Ovary (tissue), 9 donors: ENCODE data around the gene CDC25C. TPM values are rescaled to one million over a fixed set of nuclear protein-coding genes. Genes with fewer than 3 reads are reported as not detected.

Source experiments
- DNase-seq, 5 donors: peaks; one replicate each; pipeline ENCODE4 v3.0.0-alpha.2; 2019 to 2020
- H3K27ac ChIP-seq, 2 donors: fragments of 200-600 bp; one replicate each; pipeline versions ENCODE4 v1.5.1 to v1.8.0; 2019 to 2022
- H3K27me3 ChIP-seq: fragments of 200-600 bp; one replicate; pipeline ENCODE4 v1.8.0; 2022
- H3K36me3 ChIP-seq: fragments of 200-600 bp; sonication (generic); one replicate; pipeline ENCODE4 v1.5.1; 2019
- H3K4me1 ChIP-seq: one replicate; pipeline ENCODE4 v1.8.1; 2013; ENCODE audit warnings: mild to moderate bottlenecking, moderate library complexity; ENCODE audit not compliant: insufficient read depth
- H3K4me3 ChIP-seq: fragments of 200-600 bp; sonication (generic); one replicate; pipeline ENCODE4 v1.5.1; 2017
- H3K9me3 ChIP-seq, 2 donors: fragments of 200-600 bp in 1 of 2; sonication (generic) in 1 of 2; one replicate each; pipeline versions ENCODE4 v1.5.1 to v1.8.1; 2013 to 2019; ENCODE audit warnings: mild to moderate bottlenecking in 1 of 2, moderate library complexity in 1 of 2
- EP300 ChIP-seq: sonication (generic); formaldehyde crosslinking; IDR thresholded peaks from one replicate; pipeline ENCODE4 v1.6.1; 2017; ENCODE audit warnings: antibody characterized with exemption
- POLR2A ChIP-seq: fragments of 450-650 bp; IDR thresholded peaks from one replicate; pipeline ENCODE4 v1.6.1; 2017; ENCODE audit warnings: antibody characterized with exemption, mild to moderate bottlenecking, moderate library complexity
- WGBS, 3 donors: extraction: QIAGEN DNeasy Blood & Tissue Kit in 1 of 3; methylation state at CpG; one replicate each; pipeline versions ENCODE4 v1.1.5 to v1.1.7; 2013 to 2017; 5-methylcytosine and 5-hydroxymethylcytosine counted together
- intact Hi-C, 4 donors: fragments of 100-400 bp; cut with DNase I; formaldehyde crosslinking; loops; one replicate each; pipeline versions ENCODE4 v1.11.0 to v1.15.1; 2022 to 2023
- polyA plus RNA-seq, 2 donors: library from polyadenylated mRNA; stranded (reverse); fragments of 200-250 nt in 1 of 2; fragments of 350-450 nt in 1 of 2; fragmentation: Illumina TruSeq in 1 of 2; extraction: RNeasy Lipid Tissue Mini Kit (QIAGEN cat#74804) in 1 of 2; gene quantifications; one replicate each; pipeline ENCODE4 v1.2.3, GENCODE V29; 2013 to 2014
- total RNA-seq, 7 donors: library from RNA; depleted of rRNA in 2 of 7; stranded (reverse); fragments of >200 nt in 2 of 7; fragmentation: NEBNext Ultra II Directional in 3 of 7; extraction: Animal tissue kit (Norgen Biotek cat#: 25700) in 3 of 7; gene quantifications; one replicate each; pipeline versions ENCODE4 v1.1.0 to v1.2.4, GENCODE V29; 2016 to 2023
- TF ChIP-seq, protein P1 (sequence below), 3 donors: fragments of 450-650 bp in 2 of 3; fragments of 200-600 bp in 1 of 3; IDR thresholded peaks; one replicate each; pipeline versions ENCODE4 v1.5.1 to v1.8.0; 2016 to 2022; ENCODE audit warnings: antibody characterized with exemption in 3 of 3, mild to moderate bottlenecking in 1 of 3
- donor health status: DM: no; HTN: no; CAD: no; lungs with moderate emphysema.
- donor health status: DM: no; HTN: no; CAD: no.
- donor health status: Bipolar disorder and iron deficiency.
- donor health status: DM: yes; HTN: yes; CAD: no.
- donor health status: DM: no; HTN: no; CAD: no.
- donor health status: DM: yes; HTN: yes; CAD: no.

The CDC25C gene
- total and polyA plus RNA-seq, 9 donors = 0.06 to 0.30 (median 0.18) TPM; not detected in 5

DNA sequence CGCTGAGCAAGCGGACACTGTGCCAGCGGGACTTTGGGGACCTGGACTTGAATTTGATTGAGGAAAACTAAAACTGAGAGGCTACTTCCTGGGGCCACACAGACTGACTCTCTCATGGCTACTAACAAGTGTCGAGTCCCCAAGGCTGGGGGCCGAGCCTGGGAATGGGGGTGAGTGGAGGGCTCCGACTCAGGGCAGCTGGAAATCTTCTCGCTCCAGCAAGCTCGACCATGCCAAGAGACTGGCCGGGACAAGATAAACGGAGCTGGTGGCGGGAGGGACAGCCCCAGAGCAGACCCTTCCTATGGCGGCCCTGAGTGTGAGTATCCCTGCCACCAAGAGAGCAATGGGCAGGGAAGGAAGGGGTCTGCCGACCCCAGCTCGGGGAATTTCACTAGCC lies 15.3 kb upstream of the CDC25C start:
- DNase-seq = no peak

DNA sequence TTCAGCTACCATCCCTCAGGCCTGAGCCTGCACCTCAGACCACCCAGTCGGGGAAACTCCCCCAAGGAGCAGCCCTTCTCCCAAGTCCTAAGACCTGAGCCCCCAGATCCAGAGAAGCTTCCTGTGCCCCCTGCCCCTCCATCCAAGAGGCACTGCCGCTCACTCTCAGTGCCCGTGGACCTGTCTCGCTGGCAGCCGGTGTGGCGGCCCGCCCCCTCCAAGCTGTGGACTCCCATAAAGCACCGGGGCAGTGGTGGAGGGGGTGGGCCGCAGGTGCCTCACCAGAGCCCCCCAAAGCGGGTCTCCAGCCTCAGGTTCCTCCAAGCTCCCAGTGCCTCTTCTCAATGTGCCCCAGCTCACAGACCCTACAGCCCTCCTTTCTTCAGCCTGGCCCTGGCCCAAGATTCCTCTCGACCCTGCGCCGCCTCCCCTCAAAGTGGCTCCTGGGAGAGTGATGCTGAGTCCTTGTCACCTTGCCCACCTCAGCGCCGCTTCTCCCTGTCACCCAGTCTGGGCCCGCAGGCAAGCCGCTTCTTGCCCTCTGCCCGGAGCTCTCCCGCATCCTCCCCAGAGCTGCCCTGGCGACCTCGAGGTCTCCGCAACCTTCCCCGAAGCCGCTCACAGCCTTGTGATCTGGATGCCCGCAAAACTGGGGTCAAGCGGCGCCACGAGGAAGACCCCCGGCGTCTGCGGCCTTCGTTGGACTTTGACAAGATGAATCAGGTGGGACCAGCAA lies 13.5 kb upstream of the CDC25C start:
- peaks cover 3% of the 10 kb centered on the region for H3K36me3 ChIP-seq
- DNase-seq = no peak

More for the DNA sequence above, 15.3 kb upstream of the CDC25C start:
- 87 to 90% (median 89%) methylated on average over 14 of the region's 14 CpGs for WGBS, 3 donors
- Histone ChIP-seq H3K27me3 (no peaks in the 10 kb centered on the region), H3K27ac (no peak overlapping the region), H3K9me3 (no peaks in the 10 kb centered on the region), H3K4me1 (no peaks in the 10 kb centered on the region), H3K36me3 (peaks cover 3% of the 10 kb centered on the region), H3K4me3 (no peak overlapping the region)
- intact Hi-C loops = no loop called here
- TF ChIP-seq EP300 (no peak), POLR2A (no peak)
- TF ChIP-seq, protein P1, sequence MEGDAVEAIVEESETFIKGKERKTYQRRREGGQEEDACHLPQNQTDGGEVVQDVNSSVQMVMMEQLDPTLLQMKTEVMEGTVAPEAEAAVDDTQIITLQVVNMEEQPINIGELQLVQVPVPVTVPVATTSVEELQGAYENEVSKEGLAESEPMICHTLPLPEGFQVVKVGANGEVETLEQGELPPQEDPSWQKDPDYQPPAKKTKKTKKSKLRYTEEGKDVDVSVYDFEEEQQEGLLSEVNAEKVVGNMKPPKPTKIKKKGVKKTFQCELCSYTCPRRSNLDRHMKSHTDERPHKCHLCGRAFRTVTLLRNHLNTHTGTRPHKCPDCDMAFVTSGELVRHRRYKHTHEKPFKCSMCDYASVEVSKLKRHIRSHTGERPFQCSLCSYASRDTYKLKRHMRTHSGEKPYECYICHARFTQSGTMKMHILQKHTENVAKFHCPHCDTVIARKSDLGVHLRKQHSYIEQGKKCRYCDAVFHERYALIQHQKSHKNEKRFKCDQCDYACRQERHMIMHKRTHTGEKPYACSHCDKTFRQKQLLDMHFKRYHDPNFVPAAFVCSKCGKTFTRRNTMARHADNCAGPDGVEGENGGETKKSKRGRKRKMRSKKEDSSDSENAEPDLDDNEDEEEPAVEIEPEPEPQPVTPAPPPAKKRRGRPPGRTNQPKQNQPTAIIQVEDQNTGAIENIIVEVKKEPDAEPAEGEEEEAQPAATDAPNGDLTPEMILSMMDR (IDR thresholded peaks at IDR 0.05) = no peak

DNA sequence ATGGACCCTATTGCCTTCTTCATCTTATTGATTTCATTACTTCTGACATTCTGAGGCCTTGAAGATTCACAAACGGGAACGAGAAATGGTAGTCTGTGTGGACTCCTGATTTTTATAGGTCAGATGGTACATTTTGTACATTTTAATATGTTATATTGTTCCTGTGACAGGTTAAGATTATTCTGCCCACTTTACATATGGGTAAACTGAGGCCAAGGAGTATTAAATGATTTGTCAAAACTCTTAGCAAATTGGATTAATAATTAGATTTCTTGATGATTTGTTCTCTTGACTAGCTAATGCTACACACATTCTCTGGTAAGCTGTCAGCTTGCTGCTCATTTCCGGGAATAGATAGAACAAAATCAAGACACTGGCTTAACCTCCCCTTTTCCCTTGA lies 8.4 kb upstream of the CDC25C start:
- intact Hi-C loops = no loop called here
- H3K36me3 ChIP-seq = peaks cover 3% of the 10 kb centered on the region
- H3K27me3 ChIP-seq = no peaks in the 10 kb centered on the region
- no peaks in the 10 kb centered on the region for H3K9me3 ChIP-seq
- WGBS, 3 donors = 69 to 83% (median 81%) methylated on average over 3 of the region's 3 CpGs
- TF ChIP-seq POLR2A (no peak), EP300 (no peak)
- TF ChIP-seq, protein P1 (IDR thresholded peaks at IDR 0.05) = no peak
- H3K4me1 ChIP-seq = peaks cover 5% of the 10 kb centered on the region
- no peak for DNase-seq
- peak overlapping the region in 1 of 2 donors; percentile 93 for H3K27ac ChIP-seq
- H3K4me3 ChIP-seq = no peak overlapping the region

More for the DNA sequence above, 13.5 kb upstream of the CDC25C start:
- intact Hi-C loops = no loop called here
- Histone ChIP-seq H3K4me1 (no peaks in the 10 kb centered on the region), H3K9me3 (no peaks in the 10 kb centered on the region), H3K27ac (no peak overlapping the region), H3K27me3 (no peaks in the 10 kb centered on the region), H3K4me3 (no peak overlapping the region)
- TF ChIP-seq POLR2A (no peak), EP300 (no peak)
- TF ChIP-seq, protein P1 (IDR thresholded peaks at IDR 0.05) = no peak
- WGBS, 3 donors = 93 to 96% (median 95%) methylated on average over 32 of the region's 32 CpGs

DNA sequence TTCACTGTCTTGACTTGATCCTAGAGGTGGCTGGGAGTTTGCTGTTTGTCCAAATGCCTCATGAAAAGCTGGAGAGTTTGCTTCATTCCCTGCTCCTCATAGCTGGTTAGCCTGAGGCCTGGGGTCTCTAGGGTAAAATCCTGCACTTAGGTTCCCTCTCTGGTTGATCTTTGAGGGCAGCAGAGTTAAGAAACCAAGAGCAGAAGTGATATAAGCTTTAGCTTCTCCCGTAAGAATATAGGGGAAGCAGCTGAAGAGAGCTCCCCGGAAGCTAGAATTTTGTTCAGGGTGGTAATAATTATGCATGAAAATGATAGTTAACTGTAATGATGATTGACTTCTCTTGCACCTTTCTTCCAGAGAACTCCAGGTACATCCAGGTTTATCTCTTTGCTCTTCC lies 7.9 kb upstream of the CDC25C start:
- 36 to 46% (median 39%) methylated on average over 2 of the region's 2 CpGs for WGBS, 3 donors
- Histone ChIP-seq H3K36me3 (no peaks in the 10 kb centered on the region), H3K9me3 (no peaks in the 10 kb centered on the region), H3K4me3 (peak overlapping the region; percentile 60), H3K27ac (peak overlapping the region; percentile 93 to 98), H3K27me3 (no peaks in the 10 kb centered on the region), H3K4me1 (peaks cover 5% of the 10 kb centered on the region)
- DNase-seq = no peak
- intact Hi-C loops = no loop called here
- TF ChIP-seq EP300 (no peak), POLR2A (no peak)
- TF ChIP-seq, protein P1 (IDR thresholded peaks at IDR 0.05) = no peak
